ENCODE measurements around the gene ZNF470.

The ZNF470 gene

GRCh38 chr19:56619121-56619520 is 51.9 kb downstream of the ZNF470 start:
- H3K9ac ChIP-seq (ENCODE audit: low read length): no peak overlapping the region
- no peak for TF ChIP-seq EZH2phosphoT487 (conservative IDR thresholded peaks at IDR 0.05; ENCODE audit: low read length)
- no peak for TF ChIP-seq CTCF (IDR thresholded peaks at IDR 0.05; ENCODE audit: insufficient read depth, low read length, poor library complexity, severe bottlenecking)
- no peak overlapping the region for H3K4me2 ChIP-seq (ENCODE audit: low read depth, low read length, poor library complexity, severe bottlenecking)
- no peaks in the 10 kb centered on the region for H3F3A ChIP-seq (ENCODE audit: insufficient read depth)
- H4K20me1 ChIP-seq (ENCODE audit: low read depth, low read length): no peaks in the 10 kb centered on the region
- no peak overlapping the region for H2AFZ ChIP-seq (ENCODE audit: low read depth, low read length, severe bottlenecking)
- no peaks in the 10 kb centered on the region for H3K27me3 ChIP-seq (ENCODE audit: low read length)
- H3K36me3 ChIP-seq (ENCODE audit: low read length): no peaks in the 10 kb centered on the region
- no peaks in the 10 kb centered on the region for H3K79me2 ChIP-seq (ENCODE audit: insufficient read depth, low read length)
- no peaks in the 10 kb centered on the region for H3K9me3 ChIP-seq (ENCODE audit: insufficient read depth, low read length)
- H3K27ac ChIP-seq (ENCODE audit: low read depth, low read length): no peak overlapping the region
- H3K4me3 ChIP-seq (ENCODE audit: insufficient read depth, low read length, poor library complexity, severe bottlenecking): no peak overlapping the region
- no peaks in the 10 kb centered on the region for H3K9me2 ChIP-seq (replicated peaks; ENCODE audit: insufficient read depth, low read length)

- no peak overlapping the region for H3K27ac ChIP-seq (ENCODE audit: low read depth, low read length)
- H3K9ac ChIP-seq (ENCODE audit: low read length): no peak overlapping the region
- H4K20me1 ChIP-seq (ENCODE audit: low read depth, low read length): no peaks in the 10 kb centered on the region
- TF ChIP-seq EZH2phosphoT487 (conservative IDR thresholded peaks at IDR 0.05; ENCODE audit: low read length) (no peak), CTCF (IDR thresholded peaks at IDR 0.05; ENCODE audit: insufficient read depth, low read length, poor library complexity, severe bottlenecking) (no peak)
- H3F3A ChIP-seq (ENCODE audit: insufficient read depth): no peaks in the 10 kb centered on the region
- no peaks in the 10 kb centered on the region for H3K27me3 ChIP-seq (ENCODE audit: low read length)
- no peaks in the 10 kb centered on the region for H3K9me2 ChIP-seq (replicated peaks; ENCODE audit: insufficient read depth, low read length)
- no peak overlapping the region for H3K4me2 ChIP-seq (ENCODE audit: low read depth, low read length, poor library complexity, severe bottlenecking)
- H3K79me2 ChIP-seq (ENCODE audit: insufficient read depth, low read length): no peaks in the 10 kb centered on the region
- no peak overlapping the region for H3K4me3 ChIP-seq (ENCODE audit: insufficient read depth, low read length, poor library complexity, severe bottlenecking)
- H2AFZ ChIP-seq (ENCODE audit: low read depth, low read length, severe bottlenecking): no peak overlapping the region
- no peaks in the 10 kb centered on the region for H3K36me3 ChIP-seq (ENCODE audit: low read length)
- no peaks in the 10 kb centered on the region for H3K9me3 ChIP-seq (ENCODE audit: insufficient read depth, low read length)
Measured at GRCh38 chr19:56622374-56622773, 55.1 kb downstream of the ZNF470 start.

- Histone ChIP-seq H3K4me2 (ENCODE audit: low read depth, low read length, poor library complexity, severe bottlenecking) (no peak overlapping the region), H3K27me3 (ENCODE audit: low read length) (no peaks in the 10 kb centered on the region), H2AFZ (ENCODE audit: low read depth, low read length, severe bottlenecking) (no peak overlapping the region), H4K20me1 (ENCODE audit: low read depth, low read length) (no peaks in the 10 kb centered on the region), H3K9me2 (replicated peaks; ENCODE audit: insufficient read depth, low read length) (no peaks in the 10 kb centered on the region), H3K9ac (ENCODE audit: low read length) (no peak overlapping the region), H3K4me3 (ENCODE audit: insufficient read depth, low read length, poor library complexity, severe bottlenecking) (no peak overlapping the region), H3K79me2 (ENCODE audit: insufficient read depth, low read length) (no peaks in the 10 kb centered on the region), H3F3A (ENCODE audit: insufficient read depth) (no peaks in the 10 kb centered on the region), H3K27ac (ENCODE audit: low read depth, low read length) (no peak overlapping the region), H3K9me3 (ENCODE audit: insufficient read depth, low read length) (no peaks in the 10 kb centered on the region), H3K36me3 (ENCODE audit: low read length) (no peaks in the 10 kb centered on the region)
- TF ChIP-seq CTCF (IDR thresholded peaks at IDR 0.05; ENCODE audit: insufficient read depth, low read length, poor library complexity, severe bottlenecking) (no peak), EZH2phosphoT487 (conservative IDR thresholded peaks at IDR 0.05; ENCODE audit: low read length) (no peak)
Measured at GRCh38 chr19:56623006-56623405, 55.7 kb downstream of the ZNF470 start.
